H9 (cell line): ENCODE measurements around the gene SEC16B. TPM values are rescaled to one million over a fixed set of nuclear protein-coding genes. Genes with fewer than 3 reads are reported as not detected.

Experiments used
- DNase-seq: peaks from one replicate; pipeline ENCODE4 v3.0.0-alpha.2; 2017
- H2AFZ ChIP-seq: one replicate; pipeline ENCODE4 v1.6.1; 2013; ENCODE audit warnings: mild to moderate bottlenecking, low read length, control low read depth, moderate library complexity
- H2AK5ac ChIP-seq: 2 replicates; pipeline ENCODE4 v1.6.1; 2013; ENCODE audit warnings: low read length, control low read depth, mixed read lengths; ENCODE audit not compliant: insufficient read length
- H2BK120ac ChIP-seq: one replicate; pipeline ENCODE4 v1.6.1; 2013; ENCODE audit warnings: low read depth, mild to moderate bottlenecking, low read length, control low read depth, inconsistent platforms; ENCODE audit not compliant: poor library complexity, severe bottlenecking
- H2BK12ac ChIP-seq: 2 replicates; pipeline ENCODE4 v1.6.1; 2013; ENCODE audit warnings: low read length, control low read depth, mixed read lengths, low read depth; ENCODE audit not compliant: insufficient read length
- H2BK15ac ChIP-seq: 2 replicates; pipeline ENCODE4 v1.6.1; 2013; ENCODE audit warnings: low read depth, low read length, control low read depth
- H2BK20ac ChIP-seq: one replicate; pipeline ENCODE4 v1.6.1; 2013; ENCODE audit warnings: low read depth, mild to moderate bottlenecking, low read length, control low read depth, inconsistent platforms; ENCODE audit not compliant: poor library complexity, severe bottlenecking
- H2BK5ac ChIP-seq: 2 replicates; pipeline ENCODE4 v1.6.1; 2013; ENCODE audit warnings: low read length, control low read depth, mixed read lengths; ENCODE audit not compliant: insufficient read length
- H3K14ac ChIP-seq: 2 replicates; pipeline ENCODE4 v1.6.1; 2013; ENCODE audit warnings: low read length, control low read depth; ENCODE audit not compliant: insufficient read depth
- H3K18ac ChIP-seq: 2 replicates; pipeline ENCODE4 v1.6.1; 2013; ENCODE audit warnings: low read depth, mild to moderate bottlenecking, mixed read lengths, low read length, control low read depth; ENCODE audit not compliant: insufficient read length
- H3K23ac ChIP-seq: 2 replicates; pipeline ENCODE4 v1.6.1; 2013; ENCODE audit warnings: low read length, control low read depth, mixed read lengths, low read depth; ENCODE audit not compliant: insufficient read length
- H3K23me2 ChIP-seq: 2 replicates; pipeline ENCODE4 v1.6.1; 2013; ENCODE audit warnings: low read depth, mild to moderate bottlenecking, mixed read lengths, low read length, control low read depth; ENCODE audit not compliant: insufficient read length, poor library complexity, severe bottlenecking
- H3K27ac ChIP-seq: 2 replicates; pipeline ENCODE4 v1.5.1; 2013; ENCODE audit warnings: low read length, control low read depth, mixed read lengths, low read depth; ENCODE audit not compliant: insufficient read length
- H3K27me3 ChIP-seq: 2 replicates; pipeline ENCODE4 v1.6.1; 2013; ENCODE audit warnings: low read length, control low read depth, inconsistent platforms; ENCODE audit not compliant: insufficient read depth
- H3K4ac ChIP-seq: 2 replicates; pipeline ENCODE4 v1.6.1; 2013; ENCODE audit warnings: low read depth, mild to moderate bottlenecking, control low read depth, inconsistent platforms, low read length, moderate library complexity
- H3K4me1 ChIP-seq: 2 replicates; pipeline ENCODE4 v1.6.1; 2013; ENCODE audit warnings: low read length, control low read depth, inconsistent platforms; ENCODE audit not compliant: insufficient read depth
- H3K4me2 ChIP-seq: 2 replicates; pipeline ENCODE4 v1.6.1; 2013; ENCODE audit warnings: low read length, control low read depth, mixed read lengths; ENCODE audit not compliant: insufficient read length, insufficient read depth
- H3K56ac ChIP-seq: 2 replicates; pipeline ENCODE4 v1.6.1; 2013; ENCODE audit warnings: low read depth, mild to moderate bottlenecking, mixed read lengths, low read length, control low read depth; ENCODE audit not compliant: insufficient read length
- H3K79me1 ChIP-seq: 2 replicates; pipeline ENCODE4 v1.6.1; 2013; ENCODE audit warnings: low read depth, mild to moderate bottlenecking, moderate library complexity, low read length, control low read depth, inconsistent platforms; ENCODE audit not compliant: insufficient read depth, poor library complexity, severe bottlenecking
- H3K79me2 ChIP-seq: 2 replicates; pipeline ENCODE4 v1.6.1; 2013; ENCODE audit warnings: low read length, control low read depth, inconsistent platforms; ENCODE audit not compliant: insufficient read depth
- H3K9ac ChIP-seq: 2 replicates; pipeline ENCODE4 v1.6.1; 2013; ENCODE audit warnings: low read length, control low read depth, mixed read lengths; ENCODE audit not compliant: insufficient read length; ENCODE audit errors: extremely low read depth
- H3K9me3 ChIP-seq: one replicate; pipeline ENCODE4 v1.6.1; 2013; ENCODE audit warnings: low read depth, low read length, inconsistent platforms; ENCODE audit not compliant: control insufficient read depth
- H3T11ph ChIP-seq: one replicate; pipeline ENCODE4 v1.6.1; 2013; ENCODE audit warnings: mild to moderate bottlenecking, low read length, control low read depth, inconsistent platforms
- H4K20me1 ChIP-seq: one replicate; pipeline ENCODE4 v1.6.1; 2013; ENCODE audit not compliant: control insufficient read depth, insufficient read length, insufficient read depth
- H4K5ac ChIP-seq: 2 replicates; pipeline ENCODE4 v1.6.1; 2013; ENCODE audit warnings: low read depth, mild to moderate bottlenecking, mixed read lengths, low read length, control low read depth; ENCODE audit not compliant: insufficient read length
- H4K8ac ChIP-seq: replicated peaks from 2 replicates; pipeline ENCODE4 v1.6.1; 2013; ENCODE audit warnings: low read length, control low read depth, mixed read lengths, low read depth; ENCODE audit not compliant: insufficient read length
- H4K91ac ChIP-seq: 2 replicates; pipeline ENCODE4 v1.6.1; 2013; ENCODE audit warnings: low read depth, mild to moderate bottlenecking, moderate library complexity, mixed read lengths, low read length, control low read depth; ENCODE audit not compliant: insufficient read length
- H3K27ac Mint-ChIP-seq, 3 experiments: 2 replicates in 2 of 3; 3 replicates in 1 of 3; pipeline ENCODE4 v1.8.0; 2020 to 2021; ENCODE audit warnings: mixed read lengths in 3 of 3, mild to moderate bottlenecking in 1 of 3, moderate library complexity in 1 of 3
- H3K27me3 Mint-ChIP-seq: 2 replicates; pipeline ENCODE4 v1.8.0; 2021; ENCODE audit warnings: low read depth, mild to moderate bottlenecking, moderate library complexity, mixed read lengths
- H3K36me3 Mint-ChIP-seq, 3 experiments: 2 replicates in 2 of 3; 3 replicates in 1 of 3; pipeline ENCODE4 v1.8.0; 2020 to 2021; ENCODE audit warnings: low read depth in 3 of 3, mixed read lengths in 3 of 3; ENCODE audit not compliant: insufficient read depth in 1 of 3
- H3K4me1 Mint-ChIP-seq, 2 experiments: 2 replicates each; pipeline ENCODE4 v1.8.0; 2020; ENCODE audit warnings: mixed read lengths in 2 of 2
- H3K4me3 Mint-ChIP-seq, 2 experiments: 2 replicates in 1 of 2; 3 replicates in 1 of 2; pipeline ENCODE4 v1.8.0; 2020 to 2021; ENCODE audit warnings: mild to moderate bottlenecking in 2 of 2, mixed read lengths in 2 of 2, moderate library complexity in 1 of 2
- H3K9me3 Mint-ChIP-seq, 2 experiments: 2 replicates in 1 of 2; 3 replicates in 1 of 2; pipeline ENCODE4 v1.8.0; 2020; ENCODE audit warnings: mild to moderate bottlenecking in 2 of 2, mixed read lengths in 2 of 2, moderate library complexity in 1 of 2
- WGBS: extraction: QIAGEN DNeasy Blood & Tissue Kit; methylation state at CpG from one replicate; pipeline ENCODE4 v1.1.7; 2013; ENCODE audit warnings: missing lambda C conversion rate, low lambda C conversion rate, mixed read lengths; ENCODE audit not compliant: insufficient read length; ENCODE audit errors: extremely low coverage; 5-methylcytosine and 5-hydroxymethylcytosine counted together
- total RNA-seq: library from RNA; stranded (reverse); gene quantifications from 2 replicates; pipeline ENCODE4 v1.2.1, GENCODE V29; 2021
- TF ChIP-seq, protein P1 (sequence below): fragments of 200-600 bp; sonication (generic); conservative IDR thresholded peaks from 3 replicates; pipeline ENCODE4 v1.8.0; 2021; ENCODE audit warnings: antibody characterized with exemption, mild to moderate bottlenecking

Gene SEC16B
- total RNA-seq, 1 experiment from 2014 or later = 0.83 TPM

- no peaks in the 10 kb centered on the region for H3K79me2 ChIP-seq
- H2BK15ac ChIP-seq = no peak overlapping the region
- H3K4me1 ChIP-seq = 0 out of 2 replicates have a peak, but pooled peaks cover under 1% of the 10 kb centered on the region
- no peak overlapping the region for H3K27ac ChIP-seq
- H3K27me3 Mint-ChIP-seq = peaks cover 7% of the 10 kb centered on the region
- H3K9me3 Mint-ChIP-seq = no peaks in the 10 kb centered on the region; a peak in 1 of 5 replicates
- H4K20me1 ChIP-seq = no peaks in the 10 kb centered on the region
- H2BK5ac ChIP-seq = no peak overlapping the region
- no CpG with 5 or more reads among the region's 5 CpGs for whole genome bisulfite sequencing
- no peak overlapping the region for H3K4me3 Mint-ChIP-seq
- H3K4me1 Mint-ChIP-seq = no peaks in the 10 kb centered on the region; a peak in 1 of 4 replicates
- no peak overlapping the region for H3T11ph ChIP-seq
- no peaks in the 10 kb centered on the region for H3K9me3 ChIP-seq
- no peak overlapping the region for H3K27ac Mint-ChIP-seq
- H3K4me2 ChIP-seq = no peak overlapping the region
- no peak overlapping the region for H4K91ac ChIP-seq
- H3K14ac ChIP-seq = no peak overlapping the region
- no peak overlapping the region for H2AFZ ChIP-seq
- H2BK120ac ChIP-seq = no peak overlapping the region
- no peak overlapping the region for H4K5ac ChIP-seq
- no peak for DNase-seq
- TF ChIP-seq, protein P1, sequence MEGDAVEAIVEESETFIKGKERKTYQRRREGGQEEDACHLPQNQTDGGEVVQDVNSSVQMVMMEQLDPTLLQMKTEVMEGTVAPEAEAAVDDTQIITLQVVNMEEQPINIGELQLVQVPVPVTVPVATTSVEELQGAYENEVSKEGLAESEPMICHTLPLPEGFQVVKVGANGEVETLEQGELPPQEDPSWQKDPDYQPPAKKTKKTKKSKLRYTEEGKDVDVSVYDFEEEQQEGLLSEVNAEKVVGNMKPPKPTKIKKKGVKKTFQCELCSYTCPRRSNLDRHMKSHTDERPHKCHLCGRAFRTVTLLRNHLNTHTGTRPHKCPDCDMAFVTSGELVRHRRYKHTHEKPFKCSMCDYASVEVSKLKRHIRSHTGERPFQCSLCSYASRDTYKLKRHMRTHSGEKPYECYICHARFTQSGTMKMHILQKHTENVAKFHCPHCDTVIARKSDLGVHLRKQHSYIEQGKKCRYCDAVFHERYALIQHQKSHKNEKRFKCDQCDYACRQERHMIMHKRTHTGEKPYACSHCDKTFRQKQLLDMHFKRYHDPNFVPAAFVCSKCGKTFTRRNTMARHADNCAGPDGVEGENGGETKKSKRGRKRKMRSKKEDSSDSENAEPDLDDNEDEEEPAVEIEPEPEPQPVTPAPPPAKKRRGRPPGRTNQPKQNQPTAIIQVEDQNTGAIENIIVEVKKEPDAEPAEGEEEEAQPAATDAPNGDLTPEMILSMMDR = no peak
- H2AK5ac ChIP-seq = no peak overlapping the region
- no peaks in the 10 kb centered on the region for H3K79me1 ChIP-seq
- H2BK20ac ChIP-seq = no peak overlapping the region
- no peak overlapping the region for H3K9ac ChIP-seq
- H3K36me3 Mint-ChIP-seq = no peaks in the 10 kb centered on the region
- H3K56ac ChIP-seq = no peak overlapping the region
- H3K23ac ChIP-seq = no peak overlapping the region
- no peaks in the 10 kb centered on the region for H3K27me3 ChIP-seq
- H3K23me2 ChIP-seq = no peaks in the 10 kb centered on the region
- no peak overlapping the region for H3K18ac ChIP-seq
- no peak overlapping the region for H4K8ac ChIP-seq
- H3K4ac ChIP-seq = no peak overlapping the region
- H2BK12ac ChIP-seq = no peak overlapping the region
Observed at GRCh38 chr1:178005450-178005849, 35.6 kb upstream of the SEC16B start.
